ENCODE results near the gene NOC3L. TPM values are rescaled to one million over a fixed set of nuclear protein-coding genes. Genes with fewer than 3 reads are reported as not detected.

Gene NOC3L
- total RNA-seq, 1 donor, result 39.7 TPM

DNA sequence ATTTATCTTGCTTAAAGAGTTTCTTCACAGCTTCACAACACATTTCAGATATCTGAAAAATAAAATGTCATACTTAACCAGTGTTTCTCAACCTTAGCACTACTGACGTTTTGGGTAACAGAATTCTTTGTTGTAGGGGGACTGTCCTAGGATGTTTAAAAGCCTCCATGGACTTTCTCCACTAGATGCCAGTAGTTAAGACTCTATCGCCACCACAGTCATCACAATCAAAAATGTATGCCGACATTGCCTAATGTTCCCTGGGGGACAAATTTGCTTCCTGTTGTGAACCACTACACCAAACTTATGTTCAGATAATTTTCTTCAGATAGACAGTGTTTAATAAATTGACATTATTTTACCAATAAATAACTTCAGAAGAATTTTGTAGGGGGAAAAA lies 13.4 kb downstream of the NOC3L start:
- no peak for DNase-seq (ENCODE audit: low read depth)
- TF ChIP-seq, protein P1, sequence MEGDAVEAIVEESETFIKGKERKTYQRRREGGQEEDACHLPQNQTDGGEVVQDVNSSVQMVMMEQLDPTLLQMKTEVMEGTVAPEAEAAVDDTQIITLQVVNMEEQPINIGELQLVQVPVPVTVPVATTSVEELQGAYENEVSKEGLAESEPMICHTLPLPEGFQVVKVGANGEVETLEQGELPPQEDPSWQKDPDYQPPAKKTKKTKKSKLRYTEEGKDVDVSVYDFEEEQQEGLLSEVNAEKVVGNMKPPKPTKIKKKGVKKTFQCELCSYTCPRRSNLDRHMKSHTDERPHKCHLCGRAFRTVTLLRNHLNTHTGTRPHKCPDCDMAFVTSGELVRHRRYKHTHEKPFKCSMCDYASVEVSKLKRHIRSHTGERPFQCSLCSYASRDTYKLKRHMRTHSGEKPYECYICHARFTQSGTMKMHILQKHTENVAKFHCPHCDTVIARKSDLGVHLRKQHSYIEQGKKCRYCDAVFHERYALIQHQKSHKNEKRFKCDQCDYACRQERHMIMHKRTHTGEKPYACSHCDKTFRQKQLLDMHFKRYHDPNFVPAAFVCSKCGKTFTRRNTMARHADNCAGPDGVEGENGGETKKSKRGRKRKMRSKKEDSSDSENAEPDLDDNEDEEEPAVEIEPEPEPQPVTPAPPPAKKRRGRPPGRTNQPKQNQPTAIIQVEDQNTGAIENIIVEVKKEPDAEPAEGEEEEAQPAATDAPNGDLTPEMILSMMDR (IDR thresholded peaks at IDR 0.05; ENCODE audit: insufficient read depth, low read depth, low read length), result no peak

GRCh38 chr10:94344522-94345122 lies 18.1 kb downstream of the NOC3L start:
- TF ChIP-seq, protein P1 (IDR thresholded peaks at IDR 0.05; ENCODE audit: insufficient read depth, low read depth, low read length), result no peak
- DNase-seq (ENCODE audit: low read depth), result no peak
- H3K4me3 ChIP-seq (ENCODE audit: low read depth, low read length), result no peak overlapping the region

More for the DNA sequence above, 13.4 kb downstream of the NOC3L start:
- no peak overlapping the region for H3K4me3 ChIP-seq (ENCODE audit: low read depth, low read length)

GRCh38 chr10:94343151-94343550 lies 19.6 kb downstream of the NOC3L start:
- peak; percentile 43 for DNase-seq (ENCODE audit: low read depth)
- TF ChIP-seq, protein P1 (IDR thresholded peaks at IDR 0.05; ENCODE audit: insufficient read depth, low read depth, low read length), result no peak
- no peak overlapping the region for H3K4me3 ChIP-seq (ENCODE audit: low read depth, low read length)

DNA sequence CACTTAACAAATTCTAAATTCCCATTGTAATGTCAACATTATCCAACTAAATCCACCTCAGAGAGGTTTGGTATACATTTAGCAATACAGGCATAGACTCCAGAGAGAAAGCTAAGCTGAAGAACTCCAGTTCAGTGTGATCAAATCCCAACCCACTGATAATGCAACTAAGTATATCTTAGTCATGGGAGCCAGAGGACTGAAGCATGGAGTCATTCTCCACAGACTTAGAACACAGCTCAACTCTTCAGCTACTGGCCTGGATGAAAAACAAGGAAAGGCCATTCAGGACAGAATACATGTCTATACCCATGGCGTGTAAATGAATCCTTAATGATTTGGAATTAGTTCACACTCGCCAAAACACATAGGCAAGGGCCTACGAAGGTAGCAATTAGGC lies 27.9 kb downstream of the NOC3L start:
- no peak for DNase-seq (ENCODE audit: low read depth)
- TF ChIP-seq, protein P1 (IDR thresholded peaks at IDR 0.05; ENCODE audit: insufficient read depth, low read depth, low read length), result no peak
- no peak overlapping the region for H3K4me3 ChIP-seq (ENCODE audit: low read depth, low read length)

DNA sequence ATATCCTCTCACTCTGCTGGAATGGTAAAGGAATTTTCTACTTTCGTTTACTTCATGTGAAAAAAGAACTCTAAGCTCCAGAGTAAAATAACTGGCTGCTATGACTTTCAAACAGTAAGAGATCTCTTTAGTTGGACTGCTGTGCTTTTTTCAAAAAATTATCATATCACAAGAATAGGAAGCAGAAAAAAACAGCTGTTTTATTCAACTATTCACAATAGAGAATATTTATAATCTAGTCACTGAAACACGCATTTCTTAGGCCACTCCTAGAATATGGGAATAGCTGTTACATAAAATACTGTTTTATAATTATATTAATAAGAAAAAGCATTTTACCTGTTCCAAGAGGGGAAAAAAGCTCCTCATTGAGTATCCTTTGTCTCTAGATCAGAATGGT lies 29.7 kb downstream of the NOC3L start:
- no peak overlapping the region for H3K4me3 ChIP-seq (ENCODE audit: low read depth, low read length)
- no peak for DNase-seq (ENCODE audit: low read depth)
- TF ChIP-seq, protein P1 (IDR thresholded peaks at IDR 0.05; ENCODE audit: insufficient read depth, low read depth, low read length), result no peak

DNA sequence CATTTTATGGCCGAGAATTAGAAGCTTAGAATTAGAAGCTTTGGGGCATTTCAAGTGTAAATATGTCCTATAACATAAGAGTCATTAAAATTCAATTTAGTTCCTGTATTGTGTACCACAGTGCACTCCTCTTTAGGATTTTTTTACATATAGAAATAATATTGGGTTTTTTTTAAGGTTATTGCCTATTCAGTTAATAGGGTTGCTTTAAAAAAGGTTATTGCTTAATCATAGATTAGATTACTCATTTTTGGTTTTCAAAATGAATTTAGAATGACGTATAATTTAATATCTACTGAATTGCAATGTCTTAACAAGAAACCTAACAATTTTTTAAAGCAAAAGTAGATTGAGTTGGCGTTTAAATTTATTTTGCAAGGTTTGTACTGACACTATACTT lies 34.1 kb downstream of the NOC3L start:
- TF ChIP-seq, protein P1 (IDR thresholded peaks at IDR 0.05; ENCODE audit: insufficient read depth, low read depth, low read length), result no peak
- no peak overlapping the region for H3K4me3 ChIP-seq (ENCODE audit: low read depth, low read length)
- DNase-seq (ENCODE audit: low read depth), result no peak

DNA sequence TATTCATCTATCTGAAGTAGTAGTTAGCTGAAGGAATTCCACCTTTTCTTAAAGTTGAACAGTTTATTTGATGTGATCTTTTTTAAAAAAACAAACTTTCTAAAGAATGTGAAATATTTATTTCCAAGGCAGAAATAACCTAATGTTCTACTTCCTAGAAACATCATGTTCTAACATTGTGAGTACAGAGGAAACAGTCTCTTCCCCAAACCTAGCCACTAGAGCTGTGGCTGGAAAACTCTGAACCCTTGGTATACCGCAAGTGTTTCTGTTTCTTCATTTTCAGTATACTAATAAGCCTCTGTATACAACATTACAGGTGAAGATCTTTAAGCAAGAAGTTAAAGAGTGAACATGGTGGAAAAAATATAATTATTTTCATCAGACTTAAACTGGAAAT lies 35.1 kb downstream of the NOC3L start:
- no peak for DNase-seq (ENCODE audit: low read depth)
- TF ChIP-seq, protein P1 (IDR thresholded peaks at IDR 0.05; ENCODE audit: insufficient read depth, low read depth, low read length), result no peak
- H3K4me3 ChIP-seq (ENCODE audit: low read depth, low read length), result no peak overlapping the region
